SK-N-MC (cell line): ENCODE results near the gene RECQL5.
"Not testable (repeated sequence)": the region's sequence is repeated elsewhere in the genome, so short reads cannot be mapped to it uniquely, and the experiment has no call there.

Experiments
- DNase-seq: peaks from one replicate; pipeline ENCODE4 v3.0.0-alpha.2; 2011; ENCODE audit warnings: low read depth, low spot score
- H3K27ac ChIP-seq: fragments of 200-600 bp; sonication (generic); 2 replicates; pipeline ENCODE4 v1.5.1; 2016; ENCODE audit warnings: mixed run types
- H3K36me3 ChIP-seq: fragments of 200-600 bp; sonication (generic); 2 replicates; pipeline ENCODE4 v1.6.1; 2017; ENCODE audit warnings: antibody characterized with exemption, low read length, mixed read lengths; ENCODE audit not compliant: insufficient read depth
- H3K4me3 ChIP-seq: fragments of 200-600 bp; sonication (generic); 2 replicates; pipeline ENCODE4 v1.5.1; 2016
- H3K9ac ChIP-seq: fragments of 200-600 bp; sonication (generic); 2 replicates; pipeline ENCODE4 v1.8.0; 2017; ENCODE audit warnings: mixed run types, mixed read lengths; ENCODE audit not compliant: insufficient read length
- H3K9me3 ChIP-seq: fragments of 200-600 bp; sonication (generic); 2 replicates; pipeline ENCODE4 v1.6.1; 2017; ENCODE audit warnings: low read depth, mild to moderate bottlenecking, antibody characterized with exemption, low read length, moderate library complexity, mixed read lengths
- EZH2 ChIP-seq: fragments of 200-600 bp; sonication (generic); IDR thresholded peaks from one replicate; pipeline ENCODE4 v1.6.1; 2017; ENCODE audit warnings: antibody characterized with exemption
- FOXP2 ChIP-seq: optimal IDR thresholded peaks from 2 replicates; pipeline ENCODE3; 2011; ENCODE audit warnings: mild to moderate bottlenecking, moderate library complexity; ENCODE audit not compliant: insufficient read depth; ENCODE audit errors: extremely low read length, control extremely low read depth
- POLR2AphosphoS5 ChIP-seq: IDR thresholded peaks from 2 replicates; pipeline ENCODE4 v1.6.1; 2012; ENCODE audit warnings: mild to moderate bottlenecking, low read depth, low read length, borderline replicate concordance

Gene RECQL5

GRCh38 chr17:75640556-75641119 lies 26.3 kb downstream of the RECQL5 start:
- no peak overlapping the region for H3K4me3 ChIP-seq
- DNase-seq: no peak
- H3K9me3 ChIP-seq: no peaks in the 10 kb centered on the region
- no peak for TF ChIP-seq EZH2
- no peak for TF ChIP-seq FOXP2
- no peak for TF ChIP-seq POLR2AphosphoS5
- H3K36me3 ChIP-seq: no peaks in the 10 kb centered on the region
- H3K27ac ChIP-seq: no peak overlapping the region
- H3K9ac ChIP-seq: no peak overlapping the region

GRCh38 chr17:75639771-75640555 lies 27.0 kb downstream of the RECQL5 start:
- no peak overlapping the region for H3K27ac ChIP-seq
- TF ChIP-seq EZH2 (no peak), POLR2AphosphoS5 (no peak), FOXP2 (no peak)
- H3K9ac ChIP-seq: no peak overlapping the region

DNA sequence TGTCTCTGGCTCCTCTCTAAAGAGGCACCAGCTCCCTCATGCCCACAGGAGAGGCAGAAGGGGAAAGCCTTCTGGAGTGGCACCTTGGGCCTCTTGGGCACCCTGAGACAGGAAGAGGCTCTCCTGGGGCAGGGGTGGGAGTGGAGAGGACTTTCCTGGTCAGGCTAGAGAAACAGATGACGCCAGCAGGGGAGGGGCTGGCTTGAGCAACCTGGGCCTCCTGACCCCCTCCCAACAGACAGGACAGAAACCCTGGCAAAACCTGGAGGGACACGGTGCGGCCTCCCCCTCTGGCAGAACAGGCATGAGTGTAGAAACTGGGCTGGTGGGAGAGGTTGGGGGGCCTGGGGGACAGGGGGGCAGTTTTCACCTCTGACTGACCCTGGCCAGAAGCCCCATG lies 27.6 kb downstream of the RECQL5 start:
- no peak overlapping the region for H3K27ac ChIP-seq

More at GRCh38 chr17:75639771-75640555, 27.0 kb downstream of the RECQL5 start:
- Histone ChIP-seq H3K4me3 (no peak overlapping the region), H3K36me3 (no peaks in the 10 kb centered on the region), H3K9me3 (no peaks in the 10 kb centered on the region)
- DNase-seq: no peak

GRCh38 chr17:75638893-75639292 lies 28.1 kb downstream of the RECQL5 start:
- no peak overlapping the region for H3K9ac ChIP-seq
- H3K9me3 ChIP-seq: no peaks in the 10 kb centered on the region
- DNase-seq: no peak
- TF ChIP-seq EZH2 (no peak), FOXP2 (no peak), POLR2AphosphoS5 (no peak)
- no peak overlapping the region for H3K4me3 ChIP-seq
- H3K27ac ChIP-seq: no peak overlapping the region
- no peaks in the 10 kb centered on the region for H3K36me3 ChIP-seq

More for the DNA sequence above, 27.6 kb downstream of the RECQL5 start:
- H3K4me3 ChIP-seq: no peak overlapping the region
- no peaks in the 10 kb centered on the region for H3K9me3 ChIP-seq
- no peaks in the 10 kb centered on the region for H3K36me3 ChIP-seq
- no peak overlapping the region for H3K9ac ChIP-seq
- TF ChIP-seq FOXP2 (no peak), EZH2 (no peak), POLR2AphosphoS5 (no peak)
- DNase-seq: no peak

DNA sequence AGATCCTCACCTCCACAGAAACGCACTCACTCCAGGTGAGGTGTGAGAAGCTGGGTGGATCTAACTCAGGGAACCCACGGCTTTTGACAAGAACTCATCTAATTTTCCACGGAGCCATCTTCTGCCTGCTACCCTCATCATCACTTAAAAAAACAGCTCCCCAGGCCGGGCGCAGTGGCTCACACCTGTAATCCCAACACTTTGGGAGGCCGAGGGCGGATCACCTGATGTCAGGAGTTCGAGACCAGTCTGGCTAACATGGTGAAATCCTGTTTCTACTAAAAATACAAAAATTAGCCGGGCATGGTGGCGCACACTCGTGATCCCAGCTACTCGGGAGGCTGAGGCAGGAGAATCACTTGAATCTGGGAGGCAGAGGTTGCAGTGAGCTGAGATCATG lies 28.9 kb downstream of the RECQL5 start:
- H3K4me3 ChIP-seq, H3K9me3 ChIP-seq, H3K27ac ChIP-seq, DNase-seq, H3K36me3 ChIP-seq, H3K9ac ChIP-seq: not testable (repeated sequence)

- Histone ChIP-seq H3K4me3 (no peak overlapping the region), H3K36me3 (no peaks in the 10 kb centered on the region), H3K9me3 (no peaks in the 10 kb centered on the region), H3K9ac (no peak overlapping the region), H3K27ac (no peak overlapping the region)
- TF ChIP-seq POLR2AphosphoS5 (no peak), EZH2 (no peak), FOXP2 (no peak)
- no peak for DNase-seq
Measured at GRCh38 chr17:75637551-75637950, 29.4 kb downstream of the RECQL5 start.

GRCh38 chr17:75637143-75637538 lies 29.8 kb downstream of the RECQL5 start:
- TF ChIP-seq EZH2: no peak
- TF ChIP-seq FOXP2: no peak
- H3K9me3 ChIP-seq: no peaks in the 10 kb centered on the region
- no peak overlapping the region for H3K27ac ChIP-seq
- no peak for DNase-seq
- H3K9ac ChIP-seq: no peak overlapping the region
- no peak overlapping the region for H3K4me3 ChIP-seq
- no peaks in the 10 kb centered on the region for H3K36me3 ChIP-seq

DNA sequence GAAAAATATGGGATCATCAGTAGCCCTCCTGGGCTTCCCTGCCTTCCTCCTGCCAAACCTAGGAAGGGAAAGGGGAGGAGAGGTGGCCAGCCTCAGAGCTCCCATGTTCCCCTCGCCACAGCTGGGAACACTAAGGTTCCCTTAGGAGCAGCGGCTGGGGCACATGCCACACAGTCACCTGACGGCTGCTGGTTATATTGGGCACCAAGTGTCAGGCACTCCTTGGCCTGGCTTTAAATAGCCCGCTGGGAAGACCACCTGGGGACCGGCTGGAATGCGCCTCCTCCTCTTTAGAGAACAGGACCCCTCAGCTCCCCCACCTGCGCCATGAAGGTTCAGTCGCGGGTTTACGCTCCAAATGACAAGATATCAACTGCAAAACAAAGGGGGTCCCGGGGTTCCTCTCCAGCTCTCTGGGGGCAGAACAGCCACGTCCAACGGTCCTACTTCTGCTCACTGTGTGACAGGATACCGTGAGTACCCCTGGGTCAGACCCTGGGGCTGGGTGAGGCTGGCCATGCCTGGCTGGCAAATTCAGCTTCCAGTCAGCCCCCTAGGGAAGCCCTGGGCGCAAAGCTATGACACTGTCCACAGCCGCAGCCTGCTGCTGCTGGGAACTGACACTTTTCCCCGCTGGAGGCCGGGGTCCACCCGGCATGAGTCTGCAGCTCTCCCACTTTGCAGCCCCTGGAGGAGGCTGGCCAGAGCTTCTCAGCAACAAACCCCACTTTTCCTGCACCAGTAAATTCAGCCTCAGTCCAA lies 30.4 kb downstream of the RECQL5 start:
- no peaks in the 10 kb centered on the region for H3K36me3 ChIP-seq

More for the DNA sequence above, 30.4 kb downstream of the RECQL5 start:
- TF ChIP-seq EZH2: no peak
- Histone ChIP-seq H3K9me3 (no peaks in the 10 kb centered on the region), H3K4me3 (no peak overlapping the region), H3K27ac (no peak overlapping the region), H3K9ac (no peak overlapping the region)
- DNase-seq: no peak
